H1 (cell line): ENCODE results near the gene APLP2. TPM values are rescaled to one million over a fixed set of nuclear protein-coding genes. Genes with fewer than 3 reads are reported as not detected.

Source experiments
- ATF2 ChIP-seq: IDR thresholded peaks from 2 replicates; pipeline ENCODE4 v1.6.1; 2012; ENCODE audit warnings: low read length, inconsistent platforms
- BCL11A ChIP-seq, 2 experiments: IDR thresholded peaks; one replicate each; pipeline ENCODE4 v1.6.1; 2011; ENCODE audit warnings: low read depth in 2 of 2, low read length in 2 of 2, mild to moderate bottlenecking in 2 of 2
- CBX8 ChIP-seq: fragments of 300-800, 300-1000 bp; sonication (generic); IDR thresholded peaks from 2 replicates; pipeline ENCODE4 v1.7.1; 2016; ENCODE audit warnings: low read depth, low read length, borderline replicate concordance
- CHD2 ChIP-seq: IDR thresholded peaks from 2 replicates; pipeline ENCODE4 v1.6.1; 2012; ENCODE audit warnings: low read length, improper control_type of control experiment
- EP300 ChIP-seq, 2 experiments: IDR thresholded peaks; 1 replicate in 1 of 2; 2 replicates in 1 of 2; pipeline ENCODE4 v1.6.1; 2011 to 2012; ENCODE audit warnings: low read depth in 2 of 2, low read length in 2 of 2, mild to moderate bottlenecking in 2 of 2, borderline replicate concordance in 1 of 2, inconsistent platforms in 1 of 2, moderate library complexity in 1 of 2
- JUND ChIP-seq: IDR thresholded peaks from 2 replicates; pipeline ENCODE4 v1.6.1; 2011; ENCODE audit warnings: mild to moderate bottlenecking, improper control_type of control experiment, low read length
- MAX ChIP-seq: IDR thresholded peaks from 2 replicates; pipeline ENCODE4 v1.6.1; 2012; ENCODE audit warnings: inconsistent platforms
- NANOG ChIP-seq: IDR thresholded peaks from 2 replicates; pipeline ENCODE4 v1.6.1; 2011; ENCODE audit warnings: low read length, low read depth, mild to moderate bottlenecking, inconsistent platforms; ENCODE audit not compliant: insufficient read depth, poor library complexity, severe bottlenecking
- RAD21 ChIP-seq, 2 experiments: IDR thresholded peaks in 1 of 2; conservative IDR thresholded peaks in 1 of 2; 2 replicates each; pipeline ENCODE4 v1.6.1; 2011; ENCODE audit warnings: low read depth in 2 of 2, low read length in 2 of 2, improper control_type of control experiment in 1 of 2, inconsistent platforms in 1 of 2, mild to moderate bottlenecking in 1 of 2, moderate library complexity in 1 of 2
- SIN3A ChIP-seq, 2 experiments: IDR thresholded peaks in 1 of 2; conservative IDR thresholded peaks in 1 of 2; 2 replicates each; pipeline ENCODE4 v1.6.1; 2011 to 2012; ENCODE audit warnings: low read length in 2 of 2, improper control_type of control experiment in 1 of 2, low read depth in 1 of 2, mild to moderate bottlenecking in 1 of 2
- SIRT6 ChIP-seq: IDR thresholded peaks from one replicate; pipeline ENCODE4 v1.7.1; 2012; ENCODE audit warnings: low read length, inconsistent platforms
- polyA plus RNA-seq, 7 experiments: library from polyadenylated mRNA; depleted of rRNA in 3 of 7; stranded (reverse) in 5 of 7; unstranded in 2 of 7; fragments of >200 nt in 5 of 7; fragments of 200-250 nt in 2 of 7; gene quantifications; 1 replicate in 5 of 7; 2 replicates in 1 of 7; 4 replicates in 1 of 7; pipeline versions ENCODE4 v1.2.1 to v1.2.3, GENCODE V29; 2011 to 2013; ENCODE audit warnings: missing spikeins in 2 of 7, mixed read lengths in 2 of 7
- total RNA-seq: library from RNA; stranded (reverse); fragmentation: NEBNext Ultra II Directional; extraction: Animal tissue kit (Norgen Biotek cat#: 25700); gene quantifications from 2 replicates; pipeline ENCODE4 v1.2.1, GENCODE V29; 2021

APLP2 gene
- total and polyA plus RNA-seq, 2 of the 8 experiments (the other 6 are each of a cell fraction or from before 2014, with no cell fraction given): 222 to 315 TPM

- TF ChIP-seq ATF2: no peak
- no peak for TF ChIP-seq RAD21 (IDR thresholded peaks at IDR 0.05 in 1 of 2, conservative IDR thresholded peaks at IDR 0.05 in 1 of 2; ENCODE audit: low read depth in 2 of 2, low read length in 2 of 2)
- TF ChIP-seq CHD2: no peak
- TF ChIP-seq CBX8: no peak
- no peak for TF ChIP-seq NANOG
- TF ChIP-seq EP300 (IDR thresholded peaks at IDR 0.05; ENCODE audit: borderline replicate concordance in 1 of 2, low read depth in 2 of 2, low read length in 2 of 2): no peak
- TF ChIP-seq SIN3A (conservative IDR thresholded peaks at IDR 0.05 in 1 of 2, IDR thresholded peaks at IDR 0.05 in 1 of 2; ENCODE audit: low read depth in 1 of 2, low read length in 2 of 2): no peak
- no peak for TF ChIP-seq MAX
- TF ChIP-seq BCL11A (IDR thresholded peaks at IDR 0.05; ENCODE audit: low read depth in 2 of 2, low read length in 2 of 2): no peak
- no peak for TF ChIP-seq SIRT6
- no peak for TF ChIP-seq JUND
These were observed 19.4 kb downstream of the APLP2 start (continued) for GRCh38 chr11:130088919-130089673.
